GM19372 (cell line): ENCODE results near the gene ATF1.

Source experiments
- ATAC-seq: cut with Tn5 transposase; IDR thresholded peaks from one replicate; pipeline ENCODE4 v1.9.1; 2021; ENCODE audit warnings: mild to moderate bottlenecking, low read depth, moderate library complexity; ENCODE audit not compliant: unreplicated experiment

The ATF1 gene

DNA sequence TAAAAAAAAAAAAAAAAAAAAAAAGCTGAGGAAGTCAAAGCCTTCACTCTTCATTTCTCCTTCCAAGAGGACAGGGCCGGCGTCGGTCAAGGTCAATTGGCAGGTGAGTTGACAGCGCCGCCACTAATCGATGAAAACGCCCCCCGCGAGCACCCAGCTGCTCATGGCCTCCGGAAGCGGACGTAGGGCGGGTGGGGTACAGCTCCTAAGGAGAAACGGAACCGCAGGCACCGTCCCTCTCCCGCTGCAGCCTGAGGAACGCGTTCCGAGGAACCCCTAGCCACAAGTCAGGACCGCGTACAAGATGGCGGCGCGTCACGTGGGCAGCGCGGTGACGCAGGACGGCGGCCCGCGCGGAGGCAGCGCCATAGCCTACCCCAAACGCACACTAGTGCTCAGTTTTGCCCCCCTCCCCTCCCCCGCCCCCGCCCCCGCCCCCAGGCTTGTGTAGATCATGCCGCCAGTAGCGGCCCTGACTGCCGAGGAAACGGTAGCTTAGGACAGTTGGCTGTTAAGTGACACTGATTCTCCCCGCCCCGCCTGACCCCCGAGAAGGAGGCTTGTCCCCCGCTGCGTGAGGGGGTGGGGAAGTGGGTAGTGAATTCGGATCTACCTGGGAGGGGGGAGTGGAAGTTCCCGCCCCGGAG lies at the start of gene ATF1:
ATF1 (plus strand) TSS at position 463 of the 647 bp plus-strand sequence. CDS start 16,045 bp downstream, outside the sequence.
- peak; percentile 75 for ATAC-seq

DNA sequence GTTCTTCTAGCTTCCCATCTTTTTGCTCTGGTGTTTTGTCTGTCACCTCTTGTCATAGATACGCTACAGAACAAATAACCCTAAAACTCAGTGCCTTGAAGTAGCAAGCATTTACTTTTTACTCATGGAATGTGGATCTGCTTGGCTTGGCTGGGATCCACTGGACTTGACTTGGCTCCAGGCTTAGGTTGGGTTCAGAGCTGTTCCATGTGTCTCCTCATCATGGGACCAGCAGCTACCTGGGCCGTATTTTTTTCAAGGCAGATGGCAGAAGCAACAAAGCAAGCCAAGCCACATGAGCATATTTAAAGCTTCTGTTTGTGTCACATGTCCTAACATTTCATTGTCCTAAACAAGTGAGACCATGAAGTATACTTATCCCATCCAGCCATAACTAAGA lies 48.7 kb upstream of the ATF1 start:
- ATAC-seq = no peak

DNA sequence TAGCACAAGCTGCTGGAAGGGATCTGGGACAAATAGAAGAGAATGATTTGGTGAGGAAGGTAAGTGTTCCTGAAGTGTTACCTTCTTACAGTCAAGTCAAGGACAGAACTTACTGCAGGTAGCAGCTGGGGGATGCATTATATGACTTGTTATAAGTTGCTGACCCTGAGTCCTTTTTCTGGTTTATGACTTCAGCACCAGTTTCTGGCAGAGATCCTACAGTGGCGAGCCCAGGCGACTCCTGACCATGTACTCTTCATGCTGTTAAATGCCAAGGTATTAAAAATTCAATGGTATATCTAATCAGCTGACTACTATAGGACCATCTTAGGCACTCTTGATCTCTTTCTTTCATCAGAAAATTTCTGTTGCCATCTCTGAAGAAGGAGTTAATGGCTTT lies 45.1 kb upstream of the ATF1 start:
- no peak for ATAC-seq

DNA sequence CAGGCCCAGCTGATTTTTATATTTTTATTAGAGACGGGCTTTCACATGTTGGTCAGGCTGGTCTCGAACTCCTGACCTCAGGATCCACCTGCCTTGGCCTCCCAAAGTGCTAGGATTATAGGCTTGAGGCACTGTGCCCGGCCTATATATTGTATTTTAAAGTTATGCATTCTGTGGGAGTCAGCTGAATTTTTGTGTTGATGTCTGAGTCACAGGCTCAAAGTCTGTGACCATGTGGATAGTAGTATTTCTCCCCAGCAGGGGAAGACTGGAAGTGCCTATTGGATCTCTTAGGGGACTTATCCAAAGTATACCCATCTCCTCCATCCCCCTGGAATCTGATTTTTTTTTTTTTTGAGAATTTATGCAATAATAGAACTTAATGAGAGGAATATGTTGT lies 43.8 kb upstream of the ATF1 start:
- ATAC-seq = no peak

DNA sequence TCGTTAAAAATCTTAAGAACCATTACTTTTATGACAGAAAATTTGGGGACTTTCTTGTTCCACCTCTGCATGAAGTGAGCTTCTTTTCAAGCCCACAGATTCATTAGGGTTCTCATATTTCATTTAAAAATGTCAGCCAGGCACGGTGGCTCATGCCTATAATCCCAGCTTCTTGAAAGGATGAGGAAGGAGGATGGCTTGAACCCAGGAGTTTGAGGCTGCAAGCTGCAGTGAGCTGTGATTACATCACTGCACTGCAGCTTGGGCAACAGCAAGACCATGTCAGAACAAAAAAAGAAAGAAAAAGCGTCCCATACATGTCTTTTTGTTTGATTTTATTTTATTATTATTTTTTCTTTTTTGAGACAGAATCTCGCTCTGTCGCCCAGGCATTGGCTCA lies 43.4 kb upstream of the ATF1 start:
- ATAC-seq = no peak

DNA sequence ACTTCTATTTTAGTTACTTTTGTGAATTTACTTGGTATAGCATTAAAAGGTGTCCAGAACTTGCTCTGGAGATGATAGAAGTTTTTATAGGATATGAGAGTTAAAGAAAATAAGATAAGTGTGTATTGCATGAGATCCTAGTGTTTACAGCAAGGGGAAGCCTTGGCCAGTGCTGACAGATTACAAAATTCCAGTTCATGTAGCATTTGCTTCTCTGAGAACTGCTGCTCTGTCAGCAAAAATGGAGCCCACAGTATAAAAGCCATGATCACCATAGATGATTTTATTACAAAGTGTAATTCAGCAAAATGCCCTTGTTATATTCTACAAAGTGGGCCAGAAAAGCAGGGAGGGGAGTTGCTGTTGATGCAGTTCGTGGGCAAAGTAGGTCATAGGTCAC lies 40.0 kb upstream of the ATF1 start:
- no peak for ATAC-seq

DNA sequence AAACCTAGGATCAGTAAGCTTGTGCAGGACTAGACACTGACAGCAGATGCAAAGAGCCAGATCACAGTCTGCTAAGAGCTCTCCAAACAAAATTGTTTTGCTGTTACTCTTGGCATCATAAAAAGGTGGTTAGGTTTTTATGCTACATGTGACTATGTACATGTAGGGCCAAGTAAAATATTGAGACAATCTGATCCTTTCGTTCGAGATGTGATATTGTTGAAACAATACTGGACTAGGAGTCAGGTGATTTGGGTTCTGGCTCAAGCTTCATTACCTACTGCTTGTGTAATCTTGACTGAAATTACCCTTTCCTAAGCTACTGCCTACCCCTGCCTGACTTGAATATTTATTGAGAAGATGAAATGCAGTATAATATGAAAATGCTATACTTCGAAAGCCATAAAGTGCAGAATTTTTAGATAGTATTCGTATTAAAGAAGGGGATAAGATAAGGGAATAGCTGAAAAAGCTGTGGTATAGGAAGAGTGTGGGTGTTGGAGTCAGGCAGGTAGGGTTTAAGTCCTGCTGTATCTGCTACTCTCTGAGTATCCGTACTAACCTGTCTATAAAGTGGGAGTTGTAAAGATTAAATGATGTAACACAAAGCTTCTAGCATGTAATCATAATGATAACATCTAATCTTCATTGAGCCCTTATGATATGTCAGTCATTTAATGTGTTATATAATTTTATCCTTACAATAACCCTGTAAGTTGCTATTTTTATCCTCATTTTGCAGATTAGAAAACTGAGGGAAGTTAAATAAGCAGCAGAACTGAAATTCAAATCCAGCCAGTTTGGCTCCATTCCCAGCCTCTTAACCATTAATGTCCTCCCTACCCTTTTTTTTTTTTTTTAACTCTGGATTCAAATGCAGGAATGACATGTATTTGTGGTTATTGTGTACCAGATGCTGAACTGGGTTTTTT lies 38.6 kb upstream of the ATF1 start:
- no peak for ATAC-seq

DNA sequence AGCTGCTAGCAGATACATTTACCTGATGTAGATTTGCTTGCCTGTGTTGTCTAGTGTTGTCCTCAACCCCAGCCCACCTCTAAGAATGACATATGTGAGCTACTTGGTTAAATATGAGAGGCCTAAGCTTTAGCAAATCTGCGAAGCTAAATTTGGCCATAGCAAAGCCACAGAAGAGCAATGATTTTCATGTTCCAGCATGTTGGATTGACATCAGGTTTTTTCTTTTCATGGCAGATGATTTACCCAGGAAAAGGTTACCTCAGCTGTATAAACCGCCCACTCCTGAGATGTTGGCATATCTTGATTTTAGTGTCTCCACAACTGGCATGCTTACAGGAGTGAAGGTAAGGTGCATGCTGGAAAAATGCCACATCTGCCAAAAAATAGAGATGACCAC lies 36.4 kb upstream of the ATF1 start:
- ATAC-seq = no peak

DNA sequence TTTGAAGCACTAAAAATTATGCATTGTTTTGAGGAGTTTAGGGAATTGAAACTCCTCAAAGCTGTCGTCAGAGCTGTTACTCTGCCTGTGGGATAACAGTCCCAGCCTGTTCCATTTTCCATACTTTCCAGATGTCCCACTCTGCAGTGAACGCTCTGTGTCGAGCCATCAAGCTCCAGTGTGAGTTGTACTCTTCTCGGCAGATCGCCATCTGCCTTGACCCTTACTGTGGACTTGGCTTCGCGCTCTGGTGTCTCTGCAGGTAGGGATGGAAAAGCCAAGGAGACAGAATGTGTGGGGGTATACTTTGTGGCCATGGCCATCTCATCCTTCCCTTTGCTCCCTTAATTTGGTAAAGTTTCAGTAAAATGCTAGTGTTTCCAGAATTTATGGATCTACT lies 35.5 kb upstream of the ATF1 start:
- ATAC-seq = no peak

DNA sequence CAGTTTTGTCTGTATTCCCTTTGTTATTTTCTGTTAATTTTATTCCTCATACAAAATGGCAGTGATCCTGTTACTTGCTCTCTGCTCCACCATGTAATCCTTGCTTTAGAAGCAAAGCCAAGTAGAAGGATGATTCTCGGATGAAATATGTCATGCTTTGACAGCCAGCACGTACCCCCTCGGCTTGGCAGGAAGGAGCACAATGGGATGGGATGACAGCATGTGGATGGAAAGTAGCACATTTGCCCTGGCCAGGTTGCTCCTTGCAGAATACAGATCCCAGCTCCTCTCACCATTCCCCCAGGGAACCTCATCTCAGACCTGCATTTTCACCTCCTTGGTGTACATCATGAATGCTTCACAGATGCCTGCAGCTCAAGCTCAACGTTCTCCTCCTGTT lies 35.1 kb upstream of the ATF1 start:
- no peak for ATAC-seq

DNA sequence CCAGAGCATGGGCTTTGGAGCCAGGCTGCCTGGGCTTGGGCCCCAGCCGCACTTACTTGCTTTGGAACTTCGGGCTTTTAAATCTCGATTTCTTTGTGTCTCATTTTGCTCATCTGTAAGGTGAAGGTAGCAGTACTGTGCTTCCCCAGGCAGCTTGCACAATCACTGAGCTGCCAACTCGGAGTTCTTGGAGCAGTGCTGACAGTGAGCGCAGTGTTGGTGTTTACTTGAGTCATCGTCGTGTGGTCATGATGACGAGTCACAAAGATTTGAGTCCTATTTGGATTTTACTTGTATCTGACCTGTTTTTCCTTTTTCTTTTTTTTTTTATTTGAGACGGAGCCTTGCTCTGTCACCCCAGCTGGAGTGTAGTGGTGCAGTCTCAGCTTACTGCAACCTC lies 31.3 kb upstream of the ATF1 start:
- no peak for ATAC-seq

DNA sequence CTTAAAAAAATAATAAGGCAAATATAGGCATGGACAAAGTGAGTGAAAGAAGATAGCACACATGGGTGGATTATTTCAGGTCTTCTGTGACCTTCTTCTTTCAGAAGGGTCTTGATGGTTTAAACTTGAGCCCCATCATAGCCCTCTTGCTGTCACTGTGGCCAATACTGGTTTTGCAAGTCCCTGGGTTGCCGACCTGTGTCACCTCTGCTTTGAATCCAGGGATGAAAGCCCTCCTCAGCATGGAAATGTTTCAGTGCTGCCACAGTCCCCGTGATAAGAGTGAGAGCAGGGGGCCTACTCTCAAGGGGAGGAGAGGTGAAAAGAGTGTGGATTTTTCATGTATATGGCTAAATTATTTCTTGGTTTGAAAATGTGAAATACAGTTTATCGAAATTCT lies 30.2 kb upstream of the ATF1 start:
- no peak for ATAC-seq

DNA sequence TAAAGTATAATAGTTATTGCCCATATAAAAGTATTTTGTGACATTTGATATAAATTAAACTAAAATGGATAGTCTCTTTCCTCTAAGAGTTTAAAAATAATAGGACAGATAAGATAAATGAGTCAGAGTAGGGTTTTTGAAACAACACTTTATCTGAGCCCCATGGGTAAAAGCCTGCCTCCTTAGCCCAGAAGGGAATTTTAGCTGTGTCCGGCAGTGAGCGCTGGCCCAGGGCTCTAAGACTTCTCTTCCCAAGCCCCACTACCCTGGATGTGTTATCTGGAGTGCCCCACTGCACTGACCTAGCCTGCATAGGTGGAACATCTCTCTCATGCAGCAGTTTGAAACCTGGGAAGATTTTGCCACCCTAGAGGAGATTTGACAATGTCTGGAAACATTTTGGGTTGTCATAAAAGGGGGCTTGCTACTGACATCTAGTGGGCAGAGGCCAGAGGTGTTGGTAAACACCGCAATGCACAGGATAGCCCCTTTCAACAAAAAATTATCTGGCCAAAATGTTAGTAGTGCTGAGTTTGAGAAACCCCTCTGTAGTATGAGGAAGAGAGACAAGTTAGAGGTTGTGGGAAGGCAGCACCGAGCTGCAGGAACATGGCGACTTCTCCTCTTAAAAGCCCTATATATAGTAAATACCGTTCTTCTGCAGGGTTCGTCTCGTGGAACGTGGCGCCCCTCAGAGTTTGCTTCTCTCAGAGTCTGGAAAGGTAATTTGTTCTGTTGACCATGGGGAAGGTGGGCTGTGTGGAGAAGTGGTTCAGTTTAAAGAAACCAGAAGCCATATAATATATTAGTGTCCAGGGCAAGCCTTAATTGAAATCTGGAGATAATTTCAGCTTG lies 29.3 kb upstream of the ATF1 start:
- no peak for ATAC-seq

DNA sequence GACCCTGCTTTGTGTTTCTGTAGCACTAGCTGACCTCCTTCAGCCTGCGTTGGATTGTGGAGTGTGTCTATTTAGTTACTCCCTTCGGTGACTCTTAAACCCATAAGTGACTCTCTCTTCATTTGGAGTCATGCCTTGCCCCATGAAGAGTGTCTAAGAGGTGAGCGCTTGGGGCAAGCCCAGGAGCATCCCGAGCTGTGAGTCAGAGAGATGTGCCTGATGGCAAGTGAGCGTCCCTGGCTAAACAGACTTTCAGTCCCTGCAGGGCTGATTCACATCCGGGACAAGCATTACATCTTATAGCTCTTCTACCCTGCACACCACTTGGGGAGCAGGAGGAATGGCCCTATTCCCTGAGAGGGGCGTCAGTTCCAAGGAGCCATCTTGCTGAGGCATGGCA lies 24.3 kb upstream of the ATF1 start:
- ATAC-seq = no peak

DNA sequence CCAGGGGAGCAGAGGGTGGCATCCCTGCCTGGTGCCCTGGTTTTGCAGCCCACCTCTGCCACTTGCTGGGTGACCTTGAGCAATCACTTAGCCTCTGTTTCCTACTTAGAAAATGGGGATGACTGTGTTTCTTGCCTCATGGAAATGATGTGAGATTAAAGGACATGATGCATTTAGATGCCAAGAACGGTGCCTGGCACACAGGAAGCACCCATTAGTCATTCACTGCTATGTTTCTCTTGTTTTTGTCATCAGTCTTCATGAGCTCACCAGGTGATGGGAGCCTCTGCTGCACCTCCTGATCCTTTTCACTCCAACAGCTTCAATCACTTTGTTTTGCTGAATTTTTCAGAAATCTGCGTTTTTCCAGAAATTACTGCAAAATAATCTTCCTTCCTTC lies 23.6 kb upstream of the ATF1 start:
- ATAC-seq = no peak

DNA sequence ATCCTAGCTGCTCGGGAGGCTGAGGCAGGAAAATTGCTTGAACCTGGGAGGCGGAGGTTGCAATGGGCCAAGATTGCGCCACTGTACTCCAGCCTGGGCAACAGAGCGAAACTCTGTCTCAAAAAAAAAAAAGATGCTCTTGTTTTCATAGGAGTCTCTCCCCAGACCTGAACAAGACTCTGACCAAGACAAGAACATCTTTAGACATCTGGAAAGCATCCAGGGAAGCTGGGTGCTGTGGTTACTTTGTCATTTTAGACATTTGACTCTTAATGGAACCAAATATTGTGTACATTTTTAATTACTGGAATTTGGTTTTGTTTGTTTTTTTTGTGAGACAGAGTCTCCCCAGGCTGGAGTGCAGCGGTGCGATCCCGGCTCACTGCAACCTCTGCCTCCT lies 21.1 kb upstream of the ATF1 start:
- no peak for ATAC-seq

DNA sequence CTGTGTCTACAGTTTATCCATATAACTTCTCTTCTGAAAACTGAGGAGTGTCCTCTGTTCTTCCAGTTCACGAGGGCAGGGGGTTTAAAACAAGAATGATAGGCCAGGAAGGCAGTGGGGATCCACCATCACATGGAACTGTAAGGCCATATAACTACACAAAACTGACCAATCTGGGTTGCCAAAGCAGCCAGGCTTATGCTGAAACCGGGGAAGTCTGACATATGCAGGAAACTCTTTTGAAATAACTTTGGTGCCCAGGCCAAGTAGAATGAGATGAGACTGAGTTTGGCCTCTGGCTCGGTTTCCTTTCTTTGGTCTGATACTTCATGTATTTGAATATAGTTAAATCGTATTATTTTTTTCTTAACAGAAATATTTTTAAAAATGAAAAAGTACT lies 18.0 kb upstream of the ATF1 start:
- no peak for ATAC-seq

DNA sequence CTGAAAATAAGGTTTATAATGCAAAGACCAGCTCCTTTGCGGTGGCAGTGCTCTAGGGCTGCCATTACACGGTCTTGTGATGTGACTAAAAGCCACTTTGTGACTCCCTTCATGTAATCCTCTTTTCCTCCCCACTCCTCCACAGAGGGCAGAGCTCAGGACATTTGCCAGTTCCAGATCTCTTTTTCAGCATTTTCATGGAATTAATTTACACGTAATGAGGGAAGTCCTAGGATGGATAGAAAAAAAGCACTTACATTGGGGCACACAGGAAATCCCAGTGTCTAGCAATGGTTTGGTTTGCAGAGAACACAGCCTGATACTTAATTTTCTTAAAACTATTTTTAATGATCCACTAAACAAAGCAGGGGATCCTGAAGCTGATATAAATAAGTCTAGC lies 17.5 kb upstream of the ATF1 start:
- no peak for ATAC-seq

DNA sequence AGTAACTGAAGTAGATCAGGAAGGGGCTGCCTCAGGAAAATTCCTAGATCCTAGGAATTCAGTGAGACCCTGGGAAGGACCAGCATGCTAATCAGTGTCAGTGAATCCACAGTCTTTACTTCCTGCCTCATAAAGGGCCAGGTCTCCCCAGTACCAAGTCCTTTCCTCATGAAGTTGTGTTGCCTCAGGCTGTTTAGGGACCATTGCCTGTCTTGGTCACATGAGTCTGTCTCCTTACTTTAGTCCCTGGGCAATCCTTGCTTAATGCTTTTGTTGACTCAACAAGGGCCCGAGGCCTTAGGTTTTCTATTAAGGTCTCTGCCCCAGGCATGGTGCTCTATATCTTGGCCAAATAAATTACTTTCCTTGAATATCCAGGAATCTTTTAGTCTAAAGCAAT lies 16.1 kb upstream of the ATF1 start:
- no peak for ATAC-seq

DNA sequence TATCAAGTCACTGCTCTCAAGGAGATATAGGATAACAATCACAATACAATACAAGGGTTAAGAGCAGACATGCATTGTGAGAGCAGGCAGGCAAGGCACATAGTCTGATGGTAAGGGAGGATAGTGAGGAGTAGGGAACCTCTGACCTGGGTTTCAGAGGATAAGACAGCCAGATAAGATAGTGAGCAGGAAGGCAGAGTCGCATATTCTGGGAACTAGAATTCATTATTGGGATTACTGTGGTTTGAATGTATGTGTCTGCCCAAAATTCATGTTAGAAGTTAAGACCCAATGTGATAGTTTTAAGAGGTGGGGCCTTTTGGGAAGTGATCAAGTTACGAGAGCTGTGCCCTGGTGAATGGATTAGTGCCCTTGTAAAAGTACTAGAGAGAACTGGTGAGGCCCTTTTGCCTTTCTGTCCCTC lies 14.4 kb upstream of the ATF1 start:
- ATAC-seq = no peak

DNA sequence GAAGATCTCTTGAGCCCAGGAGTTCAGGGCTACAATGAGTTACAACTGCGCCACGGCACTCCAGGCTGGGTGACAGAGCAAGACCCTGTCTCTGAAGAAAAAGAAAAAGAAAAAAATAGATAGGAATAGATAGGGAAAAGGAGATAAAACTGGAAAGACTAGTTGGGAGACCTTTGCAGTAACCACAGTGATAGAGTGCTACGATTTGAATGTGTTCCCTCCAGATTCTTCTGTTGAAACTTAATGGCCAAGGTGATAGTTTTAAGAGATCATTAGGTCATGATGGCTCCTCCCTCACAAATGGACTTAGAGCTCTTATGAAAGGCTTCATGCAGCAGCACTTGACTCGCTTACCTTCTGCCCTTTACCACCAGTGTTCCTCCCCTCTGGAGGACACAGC lies 13.5 kb upstream of the ATF1 start:
- ATAC-seq = no peak
